Upper lobe of left lung (tissue), 6 donors: Measurements from ENCODE around the gene RIMS4. TPM values are rescaled to one million over a fixed set of nuclear protein-coding genes. Genes with fewer than 3 reads are reported as not detected.

ENCODE experiments used
- ATAC-seq, 2 donors: fragments of 200-7000 bp; cut with Tn5 transposase; one replicate each; pipeline ENCODE4 v1.9.1; 2022; ENCODE audit warnings: mild to moderate bottlenecking in 2 of 2, moderate library complexity in 2 of 2; ENCODE audit not compliant: low FRiP score in 2 of 2
- DNase-seq, 2 donors: peaks; one replicate each; pipeline ENCODE4 v3.0.0-alpha.2; 2019 to 2020
- H3K27ac ChIP-seq, 4 donors: fragments of 200-600 bp; sonication (generic); one replicate each; pipeline ENCODE4 v1.5.1; 2016 to 2019
- H3K27me3 ChIP-seq, 4 donors: fragments of 200-600 bp; sonication (generic); one replicate each; pipeline ENCODE4 v1.5.1; 2017 to 2019
- H3K36me3 ChIP-seq, 4 donors: fragments of 200-600 bp; sonication (generic); one replicate each; pipeline ENCODE4 v1.5.1; 2016 to 2019
- H3K4me1 ChIP-seq, 4 donors: fragments of 200-600 bp; sonication (generic); one replicate each; pipeline ENCODE4 v1.5.1; 2018 to 2019
- H3K4me3 ChIP-seq, 4 donors: fragments of 200-600 bp; sonication (generic); one replicate each; pipeline ENCODE4 v1.5.1; 2017 to 2019; ENCODE audit warnings: mild to moderate bottlenecking in 2 of 4, moderate library complexity in 1 of 4
- H3K9me3 ChIP-seq, 4 donors: fragments of 200-600 bp; sonication (generic); one replicate each; pipeline ENCODE4 v1.5.1; 2018 to 2019
- CTCF ChIP-seq, 6 experiments: fragments of 450-650 bp in 4 of 6; fragments of 200-600 bp in 2 of 6; sonication (generic) in 2 of 6; IDR thresholded peaks; one replicate each; pipeline ENCODE4 v1.5.1; 2016 to 2019; ENCODE audit warnings: antibody characterized with exemption in 6 of 6
- EP300 ChIP-seq, 4 donors: sonication (generic); formaldehyde crosslinking; IDR thresholded peaks; one replicate each; pipeline ENCODE4 v1.5.1; 2017; ENCODE audit warnings: antibody characterized with exemption in 4 of 4, control low read depth in 2 of 4
- POLR2A ChIP-seq, 4 donors: fragments of 450-650 bp; IDR thresholded peaks; one replicate each; pipeline ENCODE4 v1.5.1; 2016 to 2017; ENCODE audit warnings: antibody characterized with exemption in 4 of 4, mild to moderate bottlenecking in 2 of 4
- POLR2AphosphoS5 ChIP-seq, 2 donors: sonication (generic); formaldehyde crosslinking; IDR thresholded peaks; one replicate each; pipeline ENCODE4 v1.5.1; 2017; ENCODE audit warnings: antibody characterized with exemption in 2 of 2
- WGBS, 2 donors: methylation state at CpG; one replicate each; pipeline ENCODE4 v1.1.5; 2017 to 2018; 5-methylcytosine and 5-hydroxymethylcytosine counted together
- total RNA-seq, 6 donors: library from RNA; depleted of rRNA in 4 of 6; stranded (reverse); fragments of >200 nt in 4 of 6; gene quantifications; one replicate each; pipeline versions ENCODE4 v1.1.0 to v1.2.1, GENCODE V29; 2016 to 2021
- donor health status: DM: no; HTN: no; CAD: no; lungs with moderate emphysema.
- donor health status: DM: no; HTN: yes; CAD: no; lungs with severe emphysema.

RIMS4 gene
- total RNA-seq, 6 donors from 2014 or later, result 1.0 to 2.2 (median 2.1) TPM

GRCh38 chr20:44761423-44761822 lies 48.9 kb downstream of the RIMS4 start:
- H3K27ac ChIP-seq, result peak overlapping the region in 1 of 4 donors; percentile 69
- TF ChIP-seq POLR2AphosphoS5 (IDR thresholded peaks at IDR 0.05) (no peak), EP300 (IDR thresholded peaks at IDR 0.05) (no peak), CTCF (IDR thresholded peaks at IDR 0.05) (no peak), POLR2A (IDR thresholded peaks at IDR 0.05) (no peak)
- no peaks in the 10 kb centered on the region for H3K36me3 ChIP-seq
- ATAC-seq (no peak), DNase-seq (no peak)
- WGBS, 2 donors, result 52 to 53% methylated on average over 2 to 3 of the region's 3 CpGs
- H3K4me1 ChIP-seq, result peaks cover 3 to 6% (median 4%) of the 10 kb centered on the region in 4 donors
- H3K27me3 ChIP-seq, result no peaks in the 10 kb centered on the region
- H3K9me3 ChIP-seq, result no peaks in the 10 kb centered on the region
- no peak overlapping the region for H3K4me3 ChIP-seq

- WGBS, 2 donors, result 100% methylated on average over 1 of the region's 1 CpG
- TF ChIP-seq EP300 (IDR thresholded peaks at IDR 0.05) (no peak), POLR2AphosphoS5 (IDR thresholded peaks at IDR 0.05) (no peak), POLR2A (IDR thresholded peaks at IDR 0.05) (no peak), CTCF (IDR thresholded peaks at IDR 0.05) (no peak)
Observed at GRCh38 chr20:44759595-44759994, 50.8 kb downstream of the RIMS4 start.

GRCh38 chr20:44758247-44759101 lies 51.9 kb downstream of the RIMS4 start:
- Histone ChIP-seq H3K4me1 (peaks cover 3 to 6% (median 4%) of the 10 kb centered on the region in 4 donors), H3K4me3 (no peak overlapping the region), H3K9me3 (no peaks in the 10 kb centered on the region), H3K27ac (no peak overlapping the region), H3K36me3 (no peaks in the 10 kb centered on the region), H3K27me3 (no peaks in the 10 kb centered on the region)
- no peak for ATAC-seq
- TF ChIP-seq POLR2AphosphoS5 (IDR thresholded peaks at IDR 0.05) (no peak), EP300 (IDR thresholded peaks at IDR 0.05) (no peak)
- 65 to 75% methylated on average over 7 to 10 of the region's 10 CpGs for WGBS, 2 donors
- no peak for DNase-seq

More at GRCh38 chr20:44759595-44759994, 50.8 kb downstream of the RIMS4 start:
- no peaks in the 10 kb centered on the region for H3K36me3 ChIP-seq
- H3K27me3 ChIP-seq, result no peaks in the 10 kb centered on the region
- ATAC-seq (no peak), DNase-seq (no peak)
- H3K4me1 ChIP-seq, result peaks cover 3 to 6% (median 4%) of the 10 kb centered on the region in 4 donors
- H3K27ac ChIP-seq, result no peak overlapping the region
- H3K4me3 ChIP-seq, result no peak overlapping the region
- no peaks in the 10 kb centered on the region for H3K9me3 ChIP-seq

GRCh38 chr20:44756956-44757355 lies 53.4 kb downstream of the RIMS4 start:
- H3K27me3 ChIP-seq, result no peaks in the 10 kb centered on the region
- TF ChIP-seq EP300 (IDR thresholded peaks at IDR 0.05), result no peak
- TF ChIP-seq POLR2A (IDR thresholded peaks at IDR 0.05), result no peak
- TF ChIP-seq POLR2AphosphoS5 (IDR thresholded peaks at IDR 0.05), result no peak
- no peak for TF ChIP-seq CTCF (IDR thresholded peaks at IDR 0.05)
- ATAC-seq (no peak), DNase-seq (no peak)
- H3K36me3 ChIP-seq, result no peaks in the 10 kb centered on the region
- H3K4me1 ChIP-seq, result peaks cover 0 to 4% (median under 1%) of the 10 kb centered on the region in 4 donors
- H3K4me3 ChIP-seq, result no peak overlapping the region
- 98% methylated on average over 5 of the region's 5 CpGs; no CpG with 5 or more reads in 1 of the 2 donors for WGBS, 2 donors
- no peak overlapping the region for H3K27ac ChIP-seq
- H3K9me3 ChIP-seq, result no peaks in the 10 kb centered on the region

GRCh38 chr20:44756011-44756688 lies 54.2 kb downstream of the RIMS4 start:
- no peaks in the 10 kb centered on the region for H3K9me3 ChIP-seq
- WGBS, 2 donors, result 95% methylated on average over 12 to 17 of the region's 18 CpGs
- H3K4me3 ChIP-seq, result no peak overlapping the region
- H3K27me3 ChIP-seq, result no peaks in the 10 kb centered on the region
- peak in 1 of 2 donors; percentile 51 for DNase-seq
- no peak overlapping the region for H3K27ac ChIP-seq
- no peak for TF ChIP-seq POLR2AphosphoS5 (IDR thresholded peaks at IDR 0.05)
- no peak for TF ChIP-seq EP300 (IDR thresholded peaks at IDR 0.05)
- TF ChIP-seq CTCF (IDR thresholded peaks at IDR 0.05), result no peak
- TF ChIP-seq POLR2A (IDR thresholded peaks at IDR 0.05), result no peak
- no peaks in the 10 kb centered on the region for H3K4me1 ChIP-seq
- no peaks in the 10 kb centered on the region for H3K36me3 ChIP-seq
- no peak for ATAC-seq
